Fibroblast of lung (primary cell): ENCODE data around the gene URAD. TPM values are rescaled to one million over a fixed set of nuclear protein-coding genes. Genes with fewer than 3 reads are reported as not detected.

Experiments
- DNase-seq, 2 donors: peaks; one replicate each; pipeline versions ENCODE4 v3.0.0 to v3.0.0-alpha.2; 2010; ENCODE audit warnings: low read depth in 2 of 2
- H2AFZ ChIP-seq: 2 replicates; pipeline ENCODE4 v1.5.1; 2012; ENCODE audit warnings: low read length, control low read depth, inconsistent platforms
- H3K27ac ChIP-seq: 2 replicates; pipeline ENCODE4 v1.5.1; 2011; ENCODE audit warnings: low read length, control low read depth; ENCODE audit not compliant: insufficient read depth
- H3K27me3 ChIP-seq: 2 replicates; pipeline ENCODE4 v1.5.1; 2011; ENCODE audit warnings: mild to moderate bottlenecking, low read length; ENCODE audit not compliant: control insufficient read depth, insufficient read depth
- H3K36me3 ChIP-seq: 2 replicates; pipeline ENCODE4 v1.5.1; 2011; ENCODE audit warnings: low read length; ENCODE audit not compliant: control insufficient read depth, insufficient read depth
- H3K4me1 ChIP-seq: 2 replicates; pipeline ENCODE4 v1.5.1; 2011; ENCODE audit warnings: low read length; ENCODE audit not compliant: control insufficient read depth, insufficient read depth; ENCODE audit errors: extremely low read depth
- H3K4me2 ChIP-seq: 2 replicates; pipeline ENCODE4 v1.5.1; 2011; ENCODE audit warnings: low read length, control low read depth; ENCODE audit not compliant: insufficient read depth; ENCODE audit errors: extremely low read depth
- H3K4me3 ChIP-seq, 4 experiments: fragments of 200-600 bp in 1 of 4; sonication (generic) in 1 of 4; replicated peaks in 1 of 4; 2 replicates each; pipeline ENCODE4 v1.5.1; 2011 to 2016; ENCODE audit warnings: low read length in 4 of 4, low read depth in 3 of 4, mild to moderate bottlenecking in 3 of 4, control low read depth in 2 of 4, inconsistent platforms in 1 of 4, mixed read lengths in 1 of 4; ENCODE audit not compliant: insufficient read depth in 1 of 4; ENCODE audit errors: control extremely low read depth in 1 of 4
- H3K79me2 ChIP-seq: 2 replicates; pipeline ENCODE4 v1.5.1; 2012; ENCODE audit warnings: mild to moderate bottlenecking, low read length, inconsistent platforms; ENCODE audit not compliant: control insufficient read depth, insufficient read depth
- H3K9ac ChIP-seq: 2 replicates; pipeline ENCODE4 v1.5.1; 2011; ENCODE audit warnings: mild to moderate bottlenecking, low read length, control low read depth; ENCODE audit not compliant: insufficient read depth
- H3K9me3 ChIP-seq: 2 replicates; pipeline ENCODE4 v1.5.1; 2012; ENCODE audit warnings: low read depth, low read length; ENCODE audit not compliant: control insufficient read depth, insufficient read depth
- H4K20me1 ChIP-seq: 2 replicates; pipeline ENCODE4 v1.5.1; 2011; ENCODE audit warnings: low read length; ENCODE audit not compliant: control insufficient read depth, insufficient read depth; ENCODE audit errors: extremely low read depth
- EZH2 ChIP-seq: IDR thresholded peaks from 2 replicates; pipeline ENCODE4 v1.5.1; 2012; ENCODE audit warnings: low read length, control low read depth, mild to moderate bottlenecking; ENCODE audit errors: missing control alignments
- polyA plus RNA-seq, 2 donors: library from polyadenylated mRNA; depleted of rRNA in 1 of 2; stranded (reverse) in 1 of 2; unstranded in 1 of 2; fragments of >200 nt; gene quantifications; 2 replicates each; pipeline ENCODE4 v1.2.1, GENCODE V29; 2011 to 2012; ENCODE audit warnings: missing spikeins in 1 of 2
- total RNA-seq: library from RNA; depleted of rRNA; stranded (reverse); fragments of >200 nt; gene quantifications from 2 replicates; pipeline ENCODE4 v1.2.1, GENCODE V29; 2014
- TF ChIP-seq, protein P1 (sequence below), 2 donors: IDR thresholded peaks in 1 of 2; conservative IDR thresholded peaks in 1 of 2; 1 replicate in 1 of 2; 2 replicates in 1 of 2; pipeline ENCODE4 v1.5.1; 2011 to 2012; ENCODE audit warnings: low read length in 2 of 2, control low read depth in 1 of 2, inconsistent platforms in 1 of 2, low read depth in 1 of 2, mild to moderate bottlenecking in 1 of 2

Gene URAD
- total and polyA plus RNA-seq, 2 donors (not counting 1 experiment from before 2014, with no cell fraction given) = not detected

DNA sequence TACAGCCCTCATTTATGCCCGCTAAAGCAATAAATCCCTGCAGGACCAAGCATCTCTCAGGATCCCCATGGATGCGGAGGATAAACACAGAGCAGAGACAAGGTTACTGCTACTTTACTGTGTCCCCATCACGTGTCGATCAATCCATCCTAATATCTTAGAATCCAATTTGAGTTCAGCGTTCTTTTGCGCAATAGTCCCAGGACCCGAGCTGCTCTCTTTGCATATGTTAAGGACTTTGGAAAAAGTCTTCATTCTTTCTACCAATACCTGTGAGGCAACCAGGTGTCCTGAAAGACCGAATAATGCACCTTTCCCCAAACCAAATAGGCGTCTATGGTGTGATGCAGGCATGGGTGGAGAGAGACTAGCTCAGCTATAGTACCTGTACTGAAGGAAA lies 38.0 kb upstream of the URAD start:
- no peak overlapping the region for H3K9ac ChIP-seq
- no peaks in the 10 kb centered on the region for H3K9me3 ChIP-seq
- no peaks in the 10 kb centered on the region for H4K20me1 ChIP-seq
- TF ChIP-seq EZH2 = no peak
- TF ChIP-seq, protein P1, sequence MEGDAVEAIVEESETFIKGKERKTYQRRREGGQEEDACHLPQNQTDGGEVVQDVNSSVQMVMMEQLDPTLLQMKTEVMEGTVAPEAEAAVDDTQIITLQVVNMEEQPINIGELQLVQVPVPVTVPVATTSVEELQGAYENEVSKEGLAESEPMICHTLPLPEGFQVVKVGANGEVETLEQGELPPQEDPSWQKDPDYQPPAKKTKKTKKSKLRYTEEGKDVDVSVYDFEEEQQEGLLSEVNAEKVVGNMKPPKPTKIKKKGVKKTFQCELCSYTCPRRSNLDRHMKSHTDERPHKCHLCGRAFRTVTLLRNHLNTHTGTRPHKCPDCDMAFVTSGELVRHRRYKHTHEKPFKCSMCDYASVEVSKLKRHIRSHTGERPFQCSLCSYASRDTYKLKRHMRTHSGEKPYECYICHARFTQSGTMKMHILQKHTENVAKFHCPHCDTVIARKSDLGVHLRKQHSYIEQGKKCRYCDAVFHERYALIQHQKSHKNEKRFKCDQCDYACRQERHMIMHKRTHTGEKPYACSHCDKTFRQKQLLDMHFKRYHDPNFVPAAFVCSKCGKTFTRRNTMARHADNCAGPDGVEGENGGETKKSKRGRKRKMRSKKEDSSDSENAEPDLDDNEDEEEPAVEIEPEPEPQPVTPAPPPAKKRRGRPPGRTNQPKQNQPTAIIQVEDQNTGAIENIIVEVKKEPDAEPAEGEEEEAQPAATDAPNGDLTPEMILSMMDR (conservative IDR thresholded peaks at IDR 0.05 in 1 of 2, IDR thresholded peaks at IDR 0.05 in 1 of 2; ENCODE audit: low read depth in 1 of 2, low read length in 2 of 2) = no peak
- H3K27ac ChIP-seq = no peak overlapping the region
- H3K79me2 ChIP-seq = no peaks in the 10 kb centered on the region
- H2AFZ ChIP-seq = no peak overlapping the region
- DNase-seq = no peak
- no peak overlapping the region for H3K4me3 ChIP-seq
- no peaks in the 10 kb centered on the region for H3K4me1 ChIP-seq
- no peaks in the 10 kb centered on the region for H3K27me3 ChIP-seq
- no peaks in the 10 kb centered on the region for H3K36me3 ChIP-seq
- H3K4me2 ChIP-seq = no peak overlapping the region

DNA sequence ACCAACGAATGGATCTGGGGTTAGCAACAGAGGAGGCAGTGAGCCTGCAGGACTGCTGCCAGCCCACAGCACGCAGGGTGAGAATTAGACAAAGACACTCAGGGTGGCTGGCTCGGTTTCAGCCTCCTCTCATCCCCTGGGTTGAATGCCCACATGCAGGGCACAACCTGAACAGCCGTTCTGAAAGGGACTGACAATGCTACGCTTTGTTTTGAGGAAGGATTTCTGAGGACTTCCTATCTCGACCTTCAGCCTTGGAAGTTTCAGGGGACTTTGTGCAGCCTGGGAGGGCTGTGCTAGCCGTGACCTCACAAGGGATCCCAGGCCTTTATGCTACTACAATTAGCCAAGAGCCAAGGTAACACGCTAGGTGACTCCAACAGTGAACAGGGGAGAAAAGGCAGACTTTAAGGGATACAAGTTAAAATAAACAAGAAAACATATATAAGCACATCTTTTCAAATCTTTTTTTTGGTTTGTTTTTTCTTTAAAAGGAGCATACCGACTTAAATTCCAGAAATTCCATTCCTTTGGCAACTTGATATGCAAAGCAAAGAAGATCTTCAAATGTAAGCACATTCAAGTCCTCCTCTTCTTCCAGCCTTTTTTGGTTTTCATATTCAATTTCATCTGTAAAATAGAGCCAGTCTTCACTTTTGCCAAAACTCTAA lies 34.5 kb upstream of the URAD start:
- no peaks in the 10 kb centered on the region for H3K27me3 ChIP-seq
- DNase-seq = peak in 1 of 2 donors; percentile 17
- no peak overlapping the region for H3K9ac ChIP-seq
- no peak overlapping the region for H3K4me2 ChIP-seq
- no peaks in the 10 kb centered on the region for H3K36me3 ChIP-seq
- no peak overlapping the region for H2AFZ ChIP-seq
- no peaks in the 10 kb centered on the region for H4K20me1 ChIP-seq
- TF ChIP-seq, protein P1 (conservative IDR thresholded peaks at IDR 0.05 in 1 of 2, IDR thresholded peaks at IDR 0.05 in 1 of 2; ENCODE audit: low read depth in 1 of 2, low read length in 2 of 2) = no peak
- no peak for TF ChIP-seq EZH2
- no peaks in the 10 kb centered on the region for H3K79me2 ChIP-seq
- no peaks in the 10 kb centered on the region for H3K9me3 ChIP-seq
- H3K4me1 ChIP-seq = no peaks in the 10 kb centered on the region
- no peak overlapping the region for H3K27ac ChIP-seq
- H3K4me3 ChIP-seq = no peak overlapping the region

DNA sequence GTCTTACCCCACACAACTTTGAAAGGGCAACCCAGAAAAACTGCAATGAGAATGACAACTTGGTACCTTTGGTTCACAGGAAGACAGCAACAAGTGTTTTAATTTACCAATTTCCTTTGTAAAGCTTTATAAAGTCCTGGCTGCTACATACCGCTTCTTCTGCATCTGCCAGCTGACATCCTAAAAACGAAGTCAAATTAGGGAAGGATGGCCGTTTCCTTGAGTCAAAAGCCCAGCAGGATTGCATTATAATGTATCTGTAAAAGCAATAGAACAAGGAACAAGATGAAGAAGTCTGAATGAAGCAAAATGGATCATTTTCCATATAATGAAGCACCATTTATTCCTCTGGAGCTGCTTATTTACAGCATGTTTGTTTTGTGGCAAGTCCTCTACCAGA lies 25.8 kb upstream of the URAD start:
- Histone ChIP-seq H3K27me3 (no peaks in the 10 kb centered on the region), H4K20me1 (no peaks in the 10 kb centered on the region), H3K79me2 (no peaks in the 10 kb centered on the region), H3K27ac (no peak overlapping the region), H3K4me3 (no peak overlapping the region), H2AFZ (no peak overlapping the region), H3K4me1 (no peaks in the 10 kb centered on the region), H3K9me3 (no peaks in the 10 kb centered on the region), H3K36me3 (no peaks in the 10 kb centered on the region), H3K4me2 (no peak overlapping the region), H3K9ac (no peak overlapping the region)
- TF ChIP-seq, protein P1 (conservative IDR thresholded peaks at IDR 0.05 in 1 of 2, IDR thresholded peaks at IDR 0.05 in 1 of 2; ENCODE audit: low read depth in 1 of 2, low read length in 2 of 2) = no peak
- no peak for TF ChIP-seq EZH2
- no peak for DNase-seq
